Osteocyte (in vitro differentiated cells): ENCODE results near the gene USH1C. TPM values are rescaled to one million over a fixed set of nuclear protein-coding genes. Genes with fewer than 3 reads are reported as not detected.

ENCODE experiments used
- DNase-seq: peaks from one replicate; pipeline ENCODE4 v3.0.0; 2021; ENCODE audit warnings: mixed read lengths; ENCODE audit not compliant: unreplicated experiment; ENCODE audit errors: extremely low spot score
- H3K27ac Mint-ChIP-seq: one replicate; pipeline ENCODE4 v1.8.0; 2021; ENCODE audit warnings: mild to moderate bottlenecking, mixed read lengths; ENCODE audit not compliant: unreplicated experiment
- H3K27me3 Mint-ChIP-seq: one replicate; pipeline ENCODE4 v1.8.0; 2021; ENCODE audit warnings: mixed read lengths; ENCODE audit not compliant: unreplicated experiment
- H3K36me3 Mint-ChIP-seq: one replicate; pipeline ENCODE4 v1.8.0; 2021; ENCODE audit warnings: mixed read lengths; ENCODE audit not compliant: unreplicated experiment
- H3K4me1 Mint-ChIP-seq: one replicate; pipeline ENCODE4 v1.8.0; 2021; ENCODE audit warnings: mixed read lengths; ENCODE audit not compliant: unreplicated experiment
- H3K4me3 Mint-ChIP-seq: one replicate; pipeline ENCODE4 v1.8.0; 2021; ENCODE audit warnings: mild to moderate bottlenecking, moderate library complexity, mixed read lengths; ENCODE audit not compliant: unreplicated experiment
- H3K9me3 Mint-ChIP-seq: one replicate; pipeline ENCODE4 v1.8.0; 2021; ENCODE audit warnings: mixed read lengths; ENCODE audit not compliant: unreplicated experiment
- total RNA-seq: library from RNA; stranded (reverse); gene quantifications from 2 replicates; pipeline ENCODE4 v1.2.1, GENCODE V29; 2021
- TF ChIP-seq, protein P1 (sequence below): fragments of 200-600 bp; sonication (generic); IDR thresholded peaks from 2 replicates; pipeline ENCODE4 v1.5.0; 2021; ENCODE audit warnings: antibody characterized with exemption, mild to moderate bottlenecking, moderate library complexity

USH1C gene
- total RNA-seq, 1 donor from 2014 or later, result not detected

DNA sequence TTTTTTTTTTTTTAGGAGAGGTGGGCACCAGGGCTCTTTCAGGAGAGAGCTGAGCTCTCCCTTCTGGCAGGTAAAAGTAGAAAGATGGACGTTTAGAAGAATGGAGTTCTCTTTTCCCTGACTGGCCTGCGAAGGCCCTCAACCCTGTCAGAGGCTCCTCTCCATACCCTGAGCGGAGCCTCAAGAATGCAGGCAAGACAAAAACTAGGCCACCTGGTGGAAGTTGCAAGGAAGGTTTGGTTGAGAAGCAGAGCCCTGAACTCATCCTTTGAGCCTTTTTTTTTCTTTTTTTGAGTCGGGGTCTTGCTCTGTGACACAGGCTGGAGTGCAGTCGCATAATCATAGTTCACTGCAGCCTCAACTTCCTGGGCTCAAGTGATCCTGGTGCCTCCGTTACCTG lies 4.2 kb upstream of the USH1C start:
- Mint-ChIP-seq H3K9me3 (no peaks in the 10 kb centered on the region), H3K36me3 (no peaks in the 10 kb centered on the region), H3K27ac (no peak overlapping the region), H3K27me3 (peaks cover 24% of the 10 kb centered on the region), H3K4me1 (no peaks in the 10 kb centered on the region), H3K4me3 (no peak overlapping the region)
- TF ChIP-seq, protein P1, sequence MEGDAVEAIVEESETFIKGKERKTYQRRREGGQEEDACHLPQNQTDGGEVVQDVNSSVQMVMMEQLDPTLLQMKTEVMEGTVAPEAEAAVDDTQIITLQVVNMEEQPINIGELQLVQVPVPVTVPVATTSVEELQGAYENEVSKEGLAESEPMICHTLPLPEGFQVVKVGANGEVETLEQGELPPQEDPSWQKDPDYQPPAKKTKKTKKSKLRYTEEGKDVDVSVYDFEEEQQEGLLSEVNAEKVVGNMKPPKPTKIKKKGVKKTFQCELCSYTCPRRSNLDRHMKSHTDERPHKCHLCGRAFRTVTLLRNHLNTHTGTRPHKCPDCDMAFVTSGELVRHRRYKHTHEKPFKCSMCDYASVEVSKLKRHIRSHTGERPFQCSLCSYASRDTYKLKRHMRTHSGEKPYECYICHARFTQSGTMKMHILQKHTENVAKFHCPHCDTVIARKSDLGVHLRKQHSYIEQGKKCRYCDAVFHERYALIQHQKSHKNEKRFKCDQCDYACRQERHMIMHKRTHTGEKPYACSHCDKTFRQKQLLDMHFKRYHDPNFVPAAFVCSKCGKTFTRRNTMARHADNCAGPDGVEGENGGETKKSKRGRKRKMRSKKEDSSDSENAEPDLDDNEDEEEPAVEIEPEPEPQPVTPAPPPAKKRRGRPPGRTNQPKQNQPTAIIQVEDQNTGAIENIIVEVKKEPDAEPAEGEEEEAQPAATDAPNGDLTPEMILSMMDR, result no peak
- no peak for DNase-seq

DNA sequence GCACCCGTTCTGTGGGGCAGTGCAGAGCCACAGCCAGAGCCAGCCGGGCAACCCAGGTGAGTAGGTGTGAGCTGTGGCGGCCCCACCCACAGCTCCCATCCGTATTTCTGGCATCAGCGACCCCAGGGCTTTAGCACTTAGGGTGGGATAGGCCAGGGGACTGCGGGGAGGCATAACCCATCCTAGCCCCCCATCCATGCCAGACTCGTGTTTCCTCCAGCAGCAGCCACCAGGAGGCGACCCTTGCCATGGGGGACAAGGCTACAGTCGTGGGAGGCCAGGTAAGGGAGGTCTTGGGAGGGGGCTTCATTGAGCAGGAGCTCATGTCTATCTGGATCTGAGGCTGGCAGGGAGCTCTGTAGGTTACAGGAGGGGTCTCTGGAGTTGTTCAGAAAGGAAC lies 3.7 kb upstream of the USH1C start:
- TF ChIP-seq, protein P1, result no peak
- Mint-ChIP-seq H3K4me1 (no peaks in the 10 kb centered on the region), H3K27me3 (peaks cover 24% of the 10 kb centered on the region), H3K27ac (no peak overlapping the region), H3K36me3 (no peaks in the 10 kb centered on the region), H3K9me3 (no peaks in the 10 kb centered on the region), H3K4me3 (no peak overlapping the region)
- no peak for DNase-seq

DNA sequence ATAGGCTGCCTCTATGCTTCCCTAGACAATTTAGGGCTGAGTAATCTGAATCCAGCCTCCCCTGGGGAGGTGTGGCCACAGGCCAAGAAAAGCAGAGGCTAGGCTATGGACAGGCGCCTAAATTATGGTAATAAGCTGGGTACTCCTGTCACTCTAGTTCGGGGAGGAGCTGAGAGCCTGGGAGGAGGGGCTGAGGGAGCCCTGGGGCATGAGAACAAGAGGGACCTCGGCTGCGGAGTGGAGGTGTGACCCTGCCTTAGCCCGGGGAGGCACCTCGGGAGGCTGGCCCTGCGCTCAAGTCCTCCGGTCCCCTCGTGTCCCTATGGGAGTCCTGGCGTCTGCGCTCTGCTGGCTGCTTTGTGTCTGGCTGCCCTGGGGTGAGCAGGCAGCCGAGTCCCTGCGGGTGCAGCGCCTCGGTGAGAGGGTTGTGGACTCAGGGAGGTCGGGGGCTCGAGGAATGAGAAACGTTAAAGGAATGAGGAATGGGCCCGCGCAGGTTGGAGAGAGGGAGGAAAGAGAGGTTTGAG lies 2.9 kb upstream of the USH1C start, which contains the start of gene OTOG:
TSS of gene OTOG (plus strand) at position 209 of the 527 bp plus-strand sequence. CDS start at position 323, 114 bp downstream.
- TF ChIP-seq, protein P1, result no peak
- no peak for DNase-seq
- no peaks in the 10 kb centered on the region for H3K9me3 Mint-ChIP-seq
- H3K4me3 Mint-ChIP-seq, result no peak within 1 kb of the TSS
- no peak within 1 kb of the TSS for H3K27ac Mint-ChIP-seq
- peaks cover 31% of the 10 kb centered on the region for H3K27me3 Mint-ChIP-seq
- H3K4me1 Mint-ChIP-seq, result no peaks in the 10 kb centered on the region
- H3K36me3 Mint-ChIP-seq, result no peaks in the 10 kb centered on the region

DNA sequence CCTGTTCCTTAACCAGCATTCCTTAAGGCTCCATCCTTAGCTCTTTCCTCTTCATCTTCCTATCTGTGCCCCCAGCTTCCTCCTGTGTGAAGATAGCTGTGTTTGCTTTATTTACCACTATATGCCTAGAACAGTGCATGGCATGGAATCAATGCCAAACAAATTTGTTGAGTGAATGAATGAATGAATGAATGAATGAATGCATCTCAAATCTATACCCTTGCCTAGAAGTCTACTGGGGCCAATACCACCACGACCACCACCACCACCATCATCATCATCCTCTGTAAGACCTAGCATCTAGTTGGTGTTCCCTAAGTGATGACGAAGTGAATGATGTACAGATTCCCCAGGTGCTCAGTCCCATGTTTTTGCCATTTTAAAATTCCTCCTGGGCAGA lies 2.0 kb upstream of the USH1C start:
- no peak for DNase-seq
- H3K4me1 Mint-ChIP-seq, result no peaks in the 10 kb centered on the region
- no peak overlapping the region for H3K27ac Mint-ChIP-seq
- H3K9me3 Mint-ChIP-seq, result no peaks in the 10 kb centered on the region
- peaks cover 35% of the 10 kb centered on the region for H3K27me3 Mint-ChIP-seq
- H3K36me3 Mint-ChIP-seq, result no peaks in the 10 kb centered on the region
- TF ChIP-seq, protein P1, result no peak
- no peak overlapping the region for H3K4me3 Mint-ChIP-seq

DNA sequence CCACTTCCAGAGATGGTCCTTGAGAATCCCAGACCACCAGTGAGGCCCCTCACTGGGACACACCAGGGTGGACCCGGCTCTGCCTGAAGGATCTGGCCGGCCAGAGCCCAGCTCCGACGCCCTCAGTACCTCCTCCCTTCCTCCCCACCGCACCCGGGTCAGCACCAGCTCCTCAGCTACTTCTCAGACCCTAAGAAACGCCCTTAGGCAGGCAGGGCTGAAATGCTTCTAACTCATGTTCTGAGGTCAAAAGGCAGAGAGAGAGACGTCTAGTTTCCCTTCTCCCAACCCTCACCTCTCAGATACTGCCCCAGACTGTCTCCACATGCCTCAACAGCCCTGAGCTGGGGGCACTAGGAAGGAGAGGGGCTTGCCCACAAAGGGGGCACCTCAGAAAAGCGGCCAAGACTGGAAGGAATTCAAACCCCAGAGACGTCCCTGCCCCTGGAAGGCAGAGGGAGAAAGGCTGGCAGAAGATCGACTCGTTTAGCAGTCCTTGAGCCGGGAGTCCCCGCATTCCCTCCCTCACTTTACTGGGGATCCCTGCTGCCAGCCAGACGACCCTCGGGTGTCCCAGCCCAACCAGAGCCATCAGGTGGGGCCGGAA lies 539 bp downstream of the USH1C start:
- Mint-ChIP-seq H3K27ac (no peak overlapping the region), H3K27me3 (peaks cover 48% of the 10 kb centered on the region), H3K36me3 (no peaks in the 10 kb centered on the region), H3K4me3 (no peak overlapping the region), H3K9me3 (no peaks in the 10 kb centered on the region), H3K4me1 (no peaks in the 10 kb centered on the region)
- TF ChIP-seq, protein P1, result no peak
- no peak for DNase-seq
